Activated CD4-positive, alpha-beta T cell treated with anti-CD3 and anti-CD28 coated beads for 36 hours (primary cell): ENCODE measurements around the gene SMYD3. TPM values are rescaled to one million over a fixed set of nuclear protein-coding genes. Genes with fewer than 3 reads are reported as not detected.
"Not testable (repeated sequence)": the region's sequence is repeated elsewhere in the genome, so short reads cannot be mapped to it uniquely, and the experiment has no call there.

Experiments used
- ATAC-seq: fragments of 200-7000 bp; cut with Tn5 transposase; one replicate; pipeline ENCODE4 v1.10.0; 2021; ENCODE audit warnings: mild to moderate bottlenecking, moderate library complexity
- CTCF ChIA-PET: fragments of 350-600 bp; sonication (Branson Sonifier 250); formaldehyde crosslinking; loops from one replicate; lab custom pipeline; 2021; ENCODE audit warnings: antibody characterized with exemption; lab: Charles Lee
- POLR2A ChIA-PET: fragments of 350-600 bp; sonication (Branson Sonifier 250); formaldehyde crosslinking; loops from one replicate; lab custom pipeline; 2021; ENCODE audit warnings: antibody characterized with exemption, inconsistent platforms; lab: Charles Lee
- DNase-seq: peaks from one replicate; pipeline ENCODE4 v3.0.0-alpha.2; 2020
- H3K27ac Mint-ChIP-seq: one replicate; pipeline ENCODE4 v1.8.0; 2021; ENCODE audit warnings: mixed read lengths
- H3K27me3 Mint-ChIP-seq: one replicate; pipeline ENCODE4 v1.8.0; 2021; ENCODE audit warnings: mixed read lengths
- H3K36me3 Mint-ChIP-seq: one replicate; pipeline ENCODE4 v1.8.0; 2021; ENCODE audit warnings: low read depth, mixed read lengths
- H3K4me1 Mint-ChIP-seq: one replicate; pipeline ENCODE4 v1.8.0; 2021; ENCODE audit warnings: mixed read lengths
- H3K4me3 Mint-ChIP-seq: one replicate; pipeline ENCODE4 v1.8.0; 2021; ENCODE audit warnings: mild to moderate bottlenecking, moderate library complexity, mixed read lengths
- H3K9me3 Mint-ChIP-seq: one replicate; pipeline ENCODE4 v1.8.0; 2021; ENCODE audit warnings: low read depth, mixed read lengths
- intact Hi-C, 2 experiments: fragments of 100-400 bp; cut with DNase I in 1 of 2; cut with micrococcal nuclease in 1 of 2; formaldehyde crosslinking; loops; one replicate each; pipeline versions ENCODE4 v1.14.2 to v1.15.1; 2022 to 2024; cut with DNase I, micrococcal nuclease
- total RNA-seq, 2 experiments: library from RNA; stranded (reverse); gene quantifications; one replicate each; pipeline ENCODE4 v1.2.3, GENCODE V29; 2021

Gene SMYD3
- total RNA-seq, 2 experiments from 2014 or later: 17.2 to 18.4 TPM

GRCh38 chr1:245831518-245831917, 675.6 kb downstream of the SMYD3 start:
- ATAC-seq: no peak
- POLR2A ChIA-PET: no interaction called here
- no peak for DNase-seq
- intact Hi-C loops: no loop called here
- Mint-ChIP-seq H3K9me3 (no peaks in the 10 kb centered on the region), H3K27ac (no peak overlapping the region), H3K36me3 (peaks cover 8% of the 10 kb centered on the region), H3K27me3 (no peaks in the 10 kb centered on the region), H3K4me1 (no peaks in the 10 kb centered on the region), H3K4me3 (no peak overlapping the region)
- CTCF ChIA-PET: no interaction called here

- intact Hi-C loops: no loop called here
- ATAC-seq: no peak
- ChIA-PET CTCF (interaction anchor here (0.7 kb wide), 1 partner anchor 400 kb away, joined by 3 read pairs; no protein-coding TSS in a partner anchor), POLR2A (no interaction called here)
- peaks cover 10% of the 10 kb centered on the region for H3K36me3 Mint-ChIP-seq
- no peaks in the 10 kb centered on the region for H3K4me1 Mint-ChIP-seq
- peaks cover 2% of the 10 kb centered on the region for H3K9me3 Mint-ChIP-seq
- DNase-seq: no peak
- H3K4me3 Mint-ChIP-seq: no peak overlapping the region
- no peak overlapping the region for H3K27ac Mint-ChIP-seq
- H3K27me3 Mint-ChIP-seq: no peaks in the 10 kb centered on the region
Measured at GRCh38 chr1:245829826-245830225, 677.3 kb downstream of the SMYD3 start.

GRCh38 chr1:245829194-245829593, 677.9 kb downstream of the SMYD3 start:
- Mint-ChIP-seq H3K4me3 (no peak overlapping the region), H3K27ac (no peak overlapping the region), H3K4me1 (no peaks in the 10 kb centered on the region), H3K27me3 (no peaks in the 10 kb centered on the region), H3K9me3 (peaks cover 2% of the 10 kb centered on the region), H3K36me3 (peaks cover 11% of the 10 kb centered on the region)
- intact Hi-C loops: no loop called here
- ChIA-PET POLR2A (no interaction called here), CTCF (no interaction called here)
- DNase-seq (no peak), ATAC-seq (no peak)

- peaks cover 18% of the 10 kb centered on the region for H3K9me3 Mint-ChIP-seq
- no peak overlapping the region for H3K4me3 Mint-ChIP-seq
- H3K4me1 Mint-ChIP-seq: no peaks in the 10 kb centered on the region
- H3K36me3 Mint-ChIP-seq: peaks cover 20% of the 10 kb centered on the region
- no peaks in the 10 kb centered on the region for H3K27me3 Mint-ChIP-seq
- no peak for DNase-seq
- H3K27ac Mint-ChIP-seq: no peak overlapping the region
- CTCF ChIA-PET: no interaction called here
- POLR2A ChIA-PET: no interaction called here
- ATAC-seq: no peak
- intact Hi-C loops: no loop called here
Measured at GRCh38 chr1:245827301-245827700, 679.8 kb downstream of the SMYD3 start.

GRCh38 chr1:245825128-245825901, 681.8 kb downstream of the SMYD3 start:
- intact Hi-C loops: no loop called here
- H3K27me3 Mint-ChIP-seq: no peaks in the 10 kb centered on the region
- ATAC-seq (no peak), DNase-seq (no peak)
- H3K4me3 Mint-ChIP-seq: no peak overlapping the region
- CTCF ChIA-PET: no interaction called here
- no peaks in the 10 kb centered on the region for H3K4me1 Mint-ChIP-seq
- POLR2A ChIA-PET: no interaction called here
- peaks cover 18% of the 10 kb centered on the region for H3K9me3 Mint-ChIP-seq
- no peak overlapping the region for H3K27ac Mint-ChIP-seq
- H3K36me3 Mint-ChIP-seq: peaks cover 20% of the 10 kb centered on the region

GRCh38 chr1:245823408-245824147, 683.5 kb downstream of the SMYD3 start:
- no peak for DNase-seq
- H3K27me3 Mint-ChIP-seq: no peaks in the 10 kb centered on the region
- intact Hi-C loops: no loop called here
- no peak overlapping the region for H3K27ac Mint-ChIP-seq
- peaks cover 20% of the 10 kb centered on the region for H3K36me3 Mint-ChIP-seq
- H3K4me3 Mint-ChIP-seq: no peak overlapping the region
- H3K9me3 Mint-ChIP-seq: peaks cover 18% of the 10 kb centered on the region
- ATAC-seq: no peak
- ChIA-PET POLR2A (no interaction called here), CTCF (interaction anchor here (0.5 to 0.7 kb wide), 2 partner anchors 13 to 274 kb away, joined by 3 read pairs; no protein-coding TSS in a partner anchor)
- H3K4me1 Mint-ChIP-seq: no peaks in the 10 kb centered on the region

- Mint-ChIP-seq H3K36me3 (peaks cover 20% of the 10 kb centered on the region), H3K4me1 (no peaks in the 10 kb centered on the region), H3K27me3 (no peaks in the 10 kb centered on the region), H3K4me3 (no peak overlapping the region), H3K9me3 (peaks cover 18% of the 10 kb centered on the region), H3K27ac (no peak overlapping the region)
- ChIA-PET CTCF (interaction anchor here (0.7 kb wide), 1 partner anchor 12 kb away, joined by 3 read pairs; no protein-coding TSS in a partner anchor), POLR2A (no interaction called here)
- intact Hi-C loops: no loop called here
- DNase-seq (no peak), ATAC-seq (no peak)
Measured at GRCh38 chr1:245822996-245823395, 684.1 kb downstream of the SMYD3 start.

- H3K27me3 Mint-ChIP-seq, H3K36me3 Mint-ChIP-seq, H3K4me3 Mint-ChIP-seq, H3K4me1 Mint-ChIP-seq, ATAC-seq, CTCF ChIA-PET, DNase-seq, intact Hi-C loops, H3K9me3 Mint-ChIP-seq, H3K27ac Mint-ChIP-seq, POLR2A ChIA-PET: not testable (repeated sequence)
Measured at GRCh38 chr1:245818363-245818762, 688.7 kb downstream of the SMYD3 start.

- H3K4me3 Mint-ChIP-seq, intact Hi-C loops, DNase-seq, POLR2A ChIA-PET, H3K27ac Mint-ChIP-seq, CTCF ChIA-PET, H3K4me1 Mint-ChIP-seq, ATAC-seq, H3K27me3 Mint-ChIP-seq, H3K9me3 Mint-ChIP-seq, H3K36me3 Mint-ChIP-seq: not testable (repeated sequence)
Measured at GRCh38 chr1:245816496-245816895, 690.6 kb downstream of the SMYD3 start.

- Mint-ChIP-seq H3K36me3 (no peaks in the 10 kb centered on the region), H3K9me3 (no peaks in the 10 kb centered on the region), H3K4me1 (no peaks in the 10 kb centered on the region), H3K27ac (no peak overlapping the region), H3K27me3 (no peaks in the 10 kb centered on the region), H3K4me3 (no peak overlapping the region)
- ChIA-PET CTCF (interaction anchor here (1.0 kb wide), 1 partner anchor 637 kb away, joined by 4 read pairs; no protein-coding TSS in a partner anchor), POLR2A (no interaction called here)
- DNase-seq: no peak
- no peak for ATAC-seq
- intact Hi-C loops: no loop called here
Measured at GRCh38 chr1:245814651-245815050, 692.4 kb downstream of the SMYD3 start.

GRCh38 chr1:245812278-245812677, 694.8 kb downstream of the SMYD3 start:
- POLR2A ChIA-PET: no interaction called here
- Mint-ChIP-seq H3K4me1 (peaks cover under 1% of the 10 kb centered on the region), H3K27ac (no peak overlapping the region), H3K4me3 (no peak overlapping the region), H3K27me3 (no peaks in the 10 kb centered on the region), H3K36me3 (no peaks in the 10 kb centered on the region), H3K9me3 (no peaks in the 10 kb centered on the region)
- no peak for DNase-seq
- ATAC-seq: no peak
- intact Hi-C loops: no loop called here
- CTCF ChIA-PET: no interaction called here
